Retinal pigment epithelial cell (primary cell): ENCODE data around the gene CRY1.

Experiments used
- DNase-seq: peaks from one replicate; pipeline ENCODE4 v3.0.0-alpha.2; 2010; ENCODE audit warnings: low read depth
- H3K4me3 ChIP-seq: 2 replicates; pipeline ENCODE4 v1.5.1; 2011; ENCODE audit warnings: mild to moderate bottlenecking, low read length, control low read depth, moderate library complexity
- CTCF ChIP-seq: conservative IDR thresholded peaks from 2 replicates; pipeline ENCODE4 v1.5.1; 2011; ENCODE audit warnings: low read depth, low read length, control low read depth, inconsistent platforms

CRY1 gene

GRCh38 chr12:107093417-107094182 lies at the start of gene CRY1:
TSS of gene CRY1 (minus strand) at chr12:107093549. CDS start at chr12:107092961, 588 bp downstream.
- no peak for TF ChIP-seq CTCF
- peak; percentile 79 for DNase-seq
- peak within 1 kb of the TSS; percentile 90 for H3K4me3 ChIP-seq

DNA sequence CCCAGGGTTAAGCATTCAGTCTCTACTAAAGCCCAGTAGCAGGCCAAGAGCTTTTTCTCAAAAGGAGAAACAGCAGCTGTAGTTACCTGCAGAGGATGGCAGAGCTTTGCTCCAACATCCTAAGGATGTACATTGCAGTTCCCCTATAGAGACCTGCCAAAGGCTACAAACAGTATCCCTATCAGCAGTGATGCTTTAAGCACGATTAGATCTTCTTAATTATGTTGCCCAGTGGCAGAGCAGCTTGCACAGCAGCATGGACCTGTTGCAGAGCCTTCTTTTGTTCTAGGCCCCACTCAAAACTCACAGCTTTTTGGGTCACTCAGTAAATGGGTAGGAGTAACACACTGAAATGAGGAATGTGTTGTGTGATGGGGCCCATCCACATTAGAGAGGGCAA lies 46.4 kb upstream of the CRY1 start:
- TF ChIP-seq CTCF, result no peak
- H3K4me3 ChIP-seq, result no peak overlapping the region
- no peak for DNase-seq

DNA sequence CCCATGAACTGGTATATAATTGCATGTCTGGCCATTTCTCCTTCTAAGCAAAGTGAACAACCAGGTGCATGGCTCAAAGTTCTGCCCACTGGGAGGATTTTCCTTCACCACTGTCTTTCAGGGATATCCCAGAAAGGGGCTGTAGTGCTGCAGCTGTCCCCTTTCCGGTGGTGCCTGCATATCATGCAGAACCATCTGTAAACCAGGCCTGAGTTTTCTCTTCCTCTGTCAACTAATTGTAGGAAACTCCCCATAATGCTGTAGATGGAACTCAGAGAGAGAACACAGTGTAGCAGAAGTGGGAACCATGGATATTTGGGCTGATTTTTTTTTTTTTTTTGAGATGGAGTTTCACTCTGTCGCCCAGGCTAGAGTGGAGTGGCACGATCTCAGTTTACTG lies 45.6 kb upstream of the CRY1 start:
- TF ChIP-seq CTCF, result no peak
- H3K4me3 ChIP-seq, result no peak overlapping the region

DNA sequence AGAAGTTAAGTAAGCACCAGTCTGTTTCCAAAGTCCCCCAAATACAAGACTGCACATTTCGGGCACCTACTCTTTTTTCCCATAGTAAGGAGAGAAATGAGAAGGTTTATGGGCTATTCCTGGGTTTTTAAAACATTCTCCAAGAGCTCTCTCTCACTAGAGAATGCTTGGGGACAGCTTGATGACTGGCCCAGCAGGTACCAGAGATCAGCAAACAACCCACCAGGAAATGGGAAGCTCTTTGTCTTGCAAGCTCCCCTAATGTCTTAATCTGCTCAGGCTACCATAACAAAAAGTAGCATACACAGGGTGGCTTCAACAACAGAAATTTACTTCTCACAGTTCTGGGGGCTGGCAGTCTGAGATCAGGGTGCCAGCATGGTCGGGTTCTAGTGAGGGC lies 41.8 kb upstream of the CRY1 start:
- no peak overlapping the region for H3K4me3 ChIP-seq

More for the DNA sequence above, 45.6 kb upstream of the CRY1 start:
- no peak for DNase-seq

GRCh38 chr12:107134558-107134957 lies 41.2 kb upstream of the CRY1 start:
- no peak overlapping the region for H3K4me3 ChIP-seq
- TF ChIP-seq CTCF, result peak; percentile 40
- no peak for DNase-seq

More for the DNA sequence above, 41.8 kb upstream of the CRY1 start:
- TF ChIP-seq CTCF, result no peak
- no peak for DNase-seq

DNA sequence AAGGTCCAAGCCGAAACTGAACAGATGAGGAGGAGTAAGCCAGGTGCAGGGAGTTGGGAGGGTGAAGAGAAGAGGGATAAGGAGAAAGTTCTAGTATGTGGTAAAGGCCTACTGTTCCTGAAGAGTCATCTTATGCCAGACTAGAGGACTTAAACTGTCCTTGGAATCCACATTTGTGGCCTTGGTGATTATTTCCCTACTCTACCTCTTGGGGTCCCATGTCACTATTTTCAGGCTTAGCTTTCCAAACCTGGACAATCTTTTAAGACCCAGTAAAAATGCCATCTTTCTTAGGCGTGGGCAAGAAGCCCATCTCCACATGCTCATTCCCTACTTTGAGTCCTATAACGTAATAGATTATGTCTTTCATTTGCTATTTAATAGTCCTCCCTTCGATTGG lies 40.1 kb upstream of the CRY1 start:
- H3K4me3 ChIP-seq, result no peak overlapping the region
- no peak for DNase-seq
- no peak for TF ChIP-seq CTCF
